Karpas-422 (cell line): ENCODE data around the gene KL. TPM values are rescaled to one million over a fixed set of nuclear protein-coding genes. Genes with fewer than 3 reads are reported as not detected.

Experiments
- DNase-seq: peaks from one replicate; pipeline ENCODE4 v3.0.0-alpha.2; 2015
- H2AFZ ChIP-seq: fragments of 200-600 bp; sonication (generic); 2 replicates; pipeline ENCODE4 v1.6.1; 2014; ENCODE audit warnings: antibody characterized with exemption, low read length, mixed read lengths
- H3K27ac ChIP-seq: fragments of 200-600 bp; sonication (generic); 2 replicates; pipeline ENCODE4 v1.5.1; 2014; ENCODE audit warnings: mild to moderate bottlenecking, low read length, moderate library complexity
- H3K27me3 ChIP-seq: fragments of 200-600 bp; sonication (generic); 2 replicates; pipeline ENCODE4 v1.6.1; 2014; ENCODE audit warnings: low read length, mixed read lengths
- H3K36me3 ChIP-seq: fragments of 200-600 bp; sonication (generic); 2 replicates; pipeline ENCODE4 v1.6.1; 2014; ENCODE audit warnings: low read length, mixed read lengths; ENCODE audit not compliant: insufficient read depth
- H3K4me1 ChIP-seq: fragments of 200-600 bp; sonication (generic); 2 replicates; pipeline ENCODE4 v1.6.1; 2014; ENCODE audit warnings: mild to moderate bottlenecking, low read length, mixed read lengths
- H3K4me2 ChIP-seq: fragments of 200-600 bp; sonication (generic); 2 replicates; pipeline ENCODE4 v1.6.1; 2014; ENCODE audit warnings: low read length, low read depth, mild to moderate bottlenecking; ENCODE audit not compliant: poor library complexity, severe bottlenecking
- H3K4me3 ChIP-seq: fragments of 200-600 bp; sonication (generic); 2 replicates; pipeline ENCODE4 v1.5.1; 2014; ENCODE audit warnings: mild to moderate bottlenecking, antibody characterized with exemption, low read length, mixed read lengths
- H3K79me2 ChIP-seq: fragments of 200-600 bp; sonication (generic); 2 replicates; pipeline ENCODE4 v1.6.1; 2014; ENCODE audit warnings: mild to moderate bottlenecking, low read length, mixed read lengths
- H3K9ac ChIP-seq: fragments of 200-600 bp; sonication (generic); 2 replicates; pipeline ENCODE4 v1.6.0; 2014; ENCODE audit warnings: low read length
- H3K9me2 ChIP-seq: fragments of 200-600 bp; sonication (generic), shearing (Covaris generic); replicated peaks from 2 replicates; pipeline ENCODE4 v1.6.0; 2014; ENCODE audit warnings: mild to moderate bottlenecking, low read length, moderate library complexity; ENCODE audit not compliant: insufficient read depth
- H3K9me3 ChIP-seq: fragments of 300-700, 200-600 bp; sonication (generic); 2 replicates; pipeline ENCODE4 v1.6.1; 2014; ENCODE audit warnings: low read length, mixed read lengths
- H4K20me1 ChIP-seq: fragments of 200-600 bp; sonication (generic); 2 replicates; pipeline ENCODE4 v1.6.1; 2014; ENCODE audit warnings: mild to moderate bottlenecking, antibody characterized with exemption, low read length, low read depth; ENCODE audit not compliant: insufficient read depth
- total RNA-seq: library from RNA; depleted of rRNA; stranded (reverse); fragments of >200 nt; shearing (Covaris generic); gene quantifications from 2 replicates; pipeline ENCODE4 v1.2.3, GENCODE V29; 2014; ENCODE audit warnings: low replicate concordance

KL gene
- total RNA-seq, 1 experiment from 2014 or later, result not detected

- Histone ChIP-seq H3K9ac (peak overlapping the region; percentile 47), H3K9me2 (no peaks in the 10 kb centered on the region), H3K9me3 (no peaks in the 10 kb centered on the region), H3K27ac (peak overlapping the region; percentile 66), H3K4me2 (peak overlapping the region; percentile 72), H3K4me3 (peak overlapping the region; percentile 47; the same call in 1 of the 2 replicates), H3K4me1 (peaks cover 31% of the 10 kb centered on the region), H4K20me1 (no peaks in the 10 kb centered on the region), H3K79me2 (no peaks in the 10 kb centered on the region), H3K36me3 (no peaks in the 10 kb centered on the region), H2AFZ (peak overlapping the region; percentile 79), H3K27me3 (no peaks in the 10 kb centered on the region)
- no peak for DNase-seq
These were observed 94.1 kb downstream of the KL start for GRCh38 chr13:33110386-33110712.

- Histone ChIP-seq H3K4me1 (peaks cover 31% of the 10 kb centered on the region), H3K9me3 (no peaks in the 10 kb centered on the region), H3K4me3 (peak overlapping the region; percentile 47; the same call in 1 of the 2 replicates), H3K27me3 (no peaks in the 10 kb centered on the region), H3K36me3 (no peaks in the 10 kb centered on the region), H3K9ac (peak overlapping the region; percentile 47), H3K27ac (peak overlapping the region; percentile 66), H4K20me1 (no peaks in the 10 kb centered on the region), H2AFZ (peak overlapping the region; percentile 79), H3K9me2 (no peaks in the 10 kb centered on the region), H3K79me2 (no peaks in the 10 kb centered on the region), H3K4me2 (peak overlapping the region; percentile 72)
- peak; percentile 77 for DNase-seq
These were observed 94.6 kb downstream of the KL start for GRCh38 chr13:33110713-33111413.

DNA sequence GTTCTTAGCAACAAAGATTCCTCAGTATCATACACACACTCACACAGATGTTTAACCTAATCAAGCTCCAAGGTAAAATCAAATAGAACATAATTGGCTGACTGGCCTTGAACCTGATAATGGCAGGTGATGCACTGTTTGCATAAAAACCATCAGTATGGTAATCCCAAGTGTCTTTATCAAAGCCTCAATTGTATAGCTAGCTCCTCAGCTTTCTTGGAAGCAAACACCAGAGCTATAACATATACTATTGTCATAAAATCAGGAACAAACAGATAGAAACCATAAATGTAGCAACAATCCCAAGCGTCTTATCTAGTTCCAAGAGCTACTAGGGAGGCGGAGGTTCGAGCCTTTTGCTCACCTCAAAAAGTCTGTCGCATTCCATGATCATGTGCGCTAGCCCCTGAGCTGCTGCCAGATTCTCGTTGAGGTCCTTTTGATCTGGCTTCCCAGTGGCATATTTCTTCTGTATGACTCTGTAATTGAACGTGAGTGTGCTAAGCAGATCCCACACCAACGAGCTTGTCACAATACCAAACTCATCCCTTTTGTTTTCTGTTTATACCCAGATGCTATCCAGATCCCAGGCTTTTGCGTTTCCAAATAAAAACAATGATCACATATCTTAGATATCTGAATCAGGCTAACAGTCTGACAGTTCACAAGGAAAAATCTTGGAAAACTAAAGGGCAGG, 95.3 kb downstream of the KL start:
- Histone ChIP-seq H3K79me2 (no peaks in the 10 kb centered on the region), H3K4me2 (peak overlapping the region; percentile 72), H3K27me3 (no peaks in the 10 kb centered on the region), H3K9ac (no peak overlapping the region), H3K36me3 (no peaks in the 10 kb centered on the region), H3K4me3 (peak overlapping the region; percentile 47; the same call in 1 of the 2 replicates), H3K27ac (peak overlapping the region; percentile 66), H3K9me2 (no peaks in the 10 kb centered on the region), H3K9me3 (no peaks in the 10 kb centered on the region), H4K20me1 (no peaks in the 10 kb centered on the region), H2AFZ (peak overlapping the region; percentile 79), H3K4me1 (peaks cover 31% of the 10 kb centered on the region)
- DNase-seq, result no peak

DNA sequence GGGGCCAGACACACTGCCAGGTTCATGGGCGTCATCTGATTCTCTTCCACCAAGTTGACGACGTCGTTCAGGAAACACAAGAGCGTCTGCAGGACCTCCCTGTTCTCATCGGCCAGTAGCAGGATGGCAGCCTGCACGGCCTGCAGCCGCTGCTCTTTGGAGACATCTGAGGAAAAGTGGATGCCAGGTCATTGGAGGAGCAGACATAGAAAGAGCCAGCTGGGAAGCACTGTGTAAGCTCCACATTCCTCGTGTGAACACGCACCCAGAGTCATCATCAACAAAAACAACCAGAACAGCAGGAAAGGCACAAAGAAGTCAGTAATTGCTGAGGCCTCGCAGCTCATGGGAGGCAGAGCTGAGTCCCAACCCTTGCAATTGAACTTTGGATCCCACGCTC, 96.5 kb downstream of the KL start:
- Histone ChIP-seq H2AFZ (no peak overlapping the region), H3K9me2 (no peaks in the 10 kb centered on the region), H3K36me3 (no peaks in the 10 kb centered on the region), H4K20me1 (no peaks in the 10 kb centered on the region), H3K27ac (no peak overlapping the region), H3K4me2 (no peak overlapping the region), H3K4me3 (no peak overlapping the region), H3K9ac (no peak overlapping the region), H3K4me1 (peaks cover 31% of the 10 kb centered on the region), H3K79me2 (no peaks in the 10 kb centered on the region), H3K9me3 (no peaks in the 10 kb centered on the region), H3K27me3 (no peaks in the 10 kb centered on the region)
- no peak for DNase-seq

DNA sequence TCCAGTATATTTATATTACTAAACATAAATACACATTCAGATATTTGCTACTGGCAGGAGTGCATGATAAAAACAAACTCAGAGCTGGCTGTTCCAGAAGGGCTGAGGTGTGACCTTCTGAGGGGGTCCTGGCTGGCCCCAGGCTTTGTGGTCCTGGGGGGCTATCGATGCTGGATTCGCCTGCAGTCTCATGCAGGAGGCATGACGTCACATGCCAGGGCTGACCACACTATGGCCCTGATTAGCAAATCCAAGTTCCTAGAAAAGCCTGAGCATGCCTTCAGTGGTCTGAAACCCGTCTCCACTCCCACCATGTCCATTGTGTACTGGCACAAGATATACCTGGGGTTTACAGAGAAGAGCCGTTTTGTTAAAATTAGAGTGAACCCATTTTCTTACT, 97.9 kb downstream of the KL start:
- Histone ChIP-seq H3K9ac (no peak overlapping the region), H3K36me3 (no peaks in the 10 kb centered on the region), H3K4me3 (no peak overlapping the region), H3K9me2 (no peaks in the 10 kb centered on the region), H3K27me3 (no peaks in the 10 kb centered on the region), H3K9me3 (no peaks in the 10 kb centered on the region), H3K79me2 (no peaks in the 10 kb centered on the region), H2AFZ (no peak overlapping the region), H3K27ac (no peak overlapping the region), H4K20me1 (no peaks in the 10 kb centered on the region), H3K4me2 (no peak overlapping the region), H3K4me1 (peaks cover 41% of the 10 kb centered on the region)
- no peak for DNase-seq

GRCh38 chr13:33115274-33115673, 99.1 kb downstream of the KL start:
- Histone ChIP-seq H3K36me3 (no peaks in the 10 kb centered on the region), H3K79me2 (no peaks in the 10 kb centered on the region), H3K27me3 (no peaks in the 10 kb centered on the region), H3K4me3 (no peak overlapping the region), H2AFZ (no peak overlapping the region), H3K4me1 (peaks cover 34% of the 10 kb centered on the region), H3K9me2 (no peaks in the 10 kb centered on the region), H3K27ac (no peak overlapping the region), H3K9me3 (no peaks in the 10 kb centered on the region), H4K20me1 (no peaks in the 10 kb centered on the region), H3K4me2 (no peak overlapping the region), H3K9ac (no peak overlapping the region)
- no peak for DNase-seq
